H1 (cell line): Measurements from ENCODE around the gene NMB. TPM values are rescaled to one million over a fixed set of nuclear protein-coding genes. Genes with fewer than 3 reads are reported as not detected.
A peak's percentile ranks its signal among the peaks of the same experiment; 100 is the strongest.

Experiments
- CTCF ChIA-PET: fragments of 300-600 bp; sonication (Branson Sonifier 250); formaldehyde crosslinking; loops from one replicate; lab custom pipeline; 2021; ENCODE audit not compliant: partially characterized antibody; lab: Charles Lee
- POLR2A ChIA-PET: fragments of 300-600 bp; sonication (Branson Sonifier 250); formaldehyde crosslinking; loops from one replicate; lab custom pipeline; 2021; ENCODE audit warnings: inconsistent platforms; ENCODE audit not compliant: partially characterized antibody; lab: Charles Lee
- DNase-seq, 2 experiments: peaks; one replicate each; pipeline versions ENCODE4 v3.0.0 to v3.0.0-alpha.2; 2010 to 2022; ENCODE audit warnings: low spot score in 2 of 2, low read depth in 1 of 2, mixed read lengths in 1 of 2
- FAIRE-seq: peaks from 2 replicates; lab custom pipeline; 2011; peaks lifted over from hg19 to GRCh38; lab: Jason Lieb, UNC
- H2AFZ ChIP-seq: 2 replicates; pipeline ENCODE4 v1.8.1; 2012; ENCODE audit warnings: low read length, inconsistent platforms
- H2AK5ac ChIP-seq: 2 replicates; pipeline ENCODE4 v1.6.1; 2013; ENCODE audit warnings: low read depth, low read length
- H2BK120ac ChIP-seq: replicated peaks from 2 replicates; pipeline ENCODE3; 2013; ENCODE audit warnings: low read depth, low read length, inconsistent platforms
- H2BK12ac ChIP-seq: 2 replicates; pipeline ENCODE4 v1.6.1; 2013; ENCODE audit warnings: low read depth, low read length
- H2BK15ac ChIP-seq: 2 replicates; pipeline ENCODE4 v1.6.1; 2013; ENCODE audit warnings: low read length
- H2BK20ac ChIP-seq: 2 replicates; pipeline ENCODE4 v1.6.1; 2013; ENCODE audit warnings: low read length
- H2BK5ac ChIP-seq: 2 replicates; pipeline ENCODE4 v1.6.1; 2013; ENCODE audit warnings: low read depth, low read length
- H3K14ac ChIP-seq: 2 replicates; pipeline ENCODE4 v1.6.1; 2013; ENCODE audit warnings: inconsistent platforms; ENCODE audit not compliant: insufficient read length
- H3K18ac ChIP-seq: 2 replicates; pipeline ENCODE4 v1.6.1; 2013; ENCODE audit warnings: low read length; ENCODE audit errors: extremely low read depth
- H3K23ac ChIP-seq: 2 replicates; pipeline ENCODE4 v1.6.1; 2013; ENCODE audit warnings: inconsistent platforms; ENCODE audit not compliant: insufficient read length
- H3K23me2 ChIP-seq: 2 replicates; pipeline ENCODE4 v1.6.1; 2013; ENCODE audit warnings: low read depth, low read length
- H3K27ac ChIP-seq: 2 replicates; pipeline ENCODE4 v1.6.1; 2011; ENCODE audit warnings: low read depth, low read length, inconsistent platforms
- H3K27me3 ChIP-seq, 4 experiments: replicated peaks in 1 of 4; 1 replicate in 1 of 4; 2 replicates in 3 of 4; pipeline versions ENCODE4 v1.6.1 to v1.8.1; 2011 to 2013; ENCODE audit warnings: low read length in 3 of 4, mild to moderate bottlenecking in 3 of 4, inconsistent platforms in 2 of 4, mixed read lengths in 2 of 4, moderate library complexity in 1 of 4; ENCODE audit not compliant: control insufficient read depth in 3 of 4, insufficient read depth in 3 of 4; ENCODE audit errors: extremely low read depth in 1 of 4
- H3K36me3 ChIP-seq, 4 experiments: 2 replicates each; pipeline versions ENCODE4 v1.6.1 to v1.8.1; 2011 to 2013; ENCODE audit warnings: mild to moderate bottlenecking in 4 of 4, low read length in 3 of 4, moderate library complexity in 2 of 4, control low read depth in 1 of 4, inconsistent platforms in 1 of 4; ENCODE audit not compliant: insufficient read depth in 4 of 4, control insufficient read depth in 2 of 4
- H3K4ac ChIP-seq: replicated peaks from 2 replicates; pipeline ENCODE3; 2013; ENCODE audit warnings: low read length, low read depth, mixed read lengths, inconsistent platforms; ENCODE audit not compliant: insufficient read length
- H3K4me1 ChIP-seq, 4 experiments: replicated peaks in 1 of 4; 1 replicate in 1 of 4; 2 replicates in 3 of 4; pipeline versions ENCODE4 v1.6.1 to v1.8.1; 2011 to 2013; ENCODE audit warnings: low read length in 3 of 4, inconsistent platforms in 2 of 4, mixed read lengths in 1 of 4; ENCODE audit not compliant: insufficient read depth in 4 of 4, control insufficient read depth in 3 of 4
- H3K4me2 ChIP-seq, 2 experiments: 2 replicates each; pipeline versions ENCODE4 v1.6.1 to v1.8.1; 2011 to 2013; ENCODE audit warnings: low read depth in 2 of 2, low read length in 2 of 2, control low read depth in 1 of 2, inconsistent platforms in 1 of 2, mild to moderate bottlenecking in 1 of 2; ENCODE audit not compliant: insufficient read depth in 1 of 2
- H3K4me3 ChIP-seq, 4 experiments: fragments of 200-600, 300-600 bp in 1 of 4; sonication (generic), shearing (Covaris generic), sonication (Bioruptor Twin) in 1 of 4; 2 replicates each; pipeline versions ENCODE4 v1.5.1 to v1.8.1; 2011 to 2016; ENCODE audit warnings: low read length in 4 of 4, low read depth in 3 of 4, control low read depth in 2 of 4, inconsistent platforms in 2 of 4, mild to moderate bottlenecking in 2 of 4, mixed read lengths in 1 of 4, moderate library complexity in 1 of 4; ENCODE audit not compliant: insufficient read depth in 2 of 4; ENCODE audit errors: extremely low read depth in 1 of 4
- H3K56ac ChIP-seq: replicated peaks from 2 replicates; pipeline ENCODE3; 2013; ENCODE audit warnings: low read depth, mild to moderate bottlenecking, mixed read lengths, low read length, inconsistent platforms; ENCODE audit not compliant: insufficient read length
- H3K79me1 ChIP-seq: 2 replicates; pipeline ENCODE4 v1.6.1; 2013; ENCODE audit warnings: low read depth, low read length, control low read depth
- H3K79me2 ChIP-seq, 2 experiments: 2 replicates each; pipeline versions ENCODE4 v1.6.1 to v1.8.1; 2012 to 2013; ENCODE audit warnings: low read length in 2 of 2, mild to moderate bottlenecking in 2 of 2, inconsistent platforms in 1 of 2; ENCODE audit not compliant: insufficient read depth in 2 of 2, control insufficient read depth in 1 of 2
- H3K9ac ChIP-seq, 4 experiments: replicated peaks in 1 of 4; 1 replicate in 1 of 4; 2 replicates in 3 of 4; pipeline versions ENCODE4 v1.6.1 to v1.8.1; 2011 to 2013; ENCODE audit warnings: low read depth in 3 of 4, low read length in 3 of 4, control low read depth in 2 of 4, mild to moderate bottlenecking in 2 of 4, moderate library complexity in 2 of 4, inconsistent platforms in 1 of 4; ENCODE audit errors: extremely low read depth in 1 of 4
- H3K9me3 ChIP-seq, 2 experiments: 2 replicates each; pipeline versions ENCODE4 v1.6.1 to v1.8.1; 2012 to 2013; ENCODE audit warnings: mild to moderate bottlenecking in 2 of 2, moderate library complexity in 2 of 2, control low read depth in 1 of 2, inconsistent platforms in 1 of 2, low read depth in 1 of 2, low read length in 1 of 2, mixed read lengths in 1 of 2; ENCODE audit not compliant: insufficient read depth in 2 of 2
- H4K20me1 ChIP-seq, 2 experiments: replicated peaks in 1 of 2; 2 replicates each; pipeline versions ENCODE3 to v1.8.1; 2011 to 2013; ENCODE audit warnings: inconsistent platforms in 2 of 2, low read length in 2 of 2, mild to moderate bottlenecking in 1 of 2; ENCODE audit not compliant: insufficient read depth in 2 of 2, control insufficient read depth in 1 of 2
- H4K5ac ChIP-seq: 2 replicates; pipeline ENCODE4 v1.6.1; 2013; ENCODE audit warnings: low read length, low read depth, mixed read lengths, inconsistent platforms; ENCODE audit not compliant: insufficient read length
- H4K8ac ChIP-seq: 2 replicates; pipeline ENCODE4 v1.8.0; 2013; ENCODE audit warnings: mild to moderate bottlenecking, moderate library complexity, low read length, inconsistent platforms; ENCODE audit not compliant: insufficient read depth; ENCODE audit errors: extremely low read depth
- H4K91ac ChIP-seq: replicated peaks from 2 replicates; pipeline ENCODE3; 2013; ENCODE audit warnings: low read length, mixed read lengths, inconsistent platforms; ENCODE audit not compliant: insufficient read length
- POLR2A ChIP-seq, 2 experiments: IDR thresholded peaks; 1 replicate in 1 of 2; 2 replicates in 1 of 2; pipeline ENCODE4 v1.6.1; 2011; ENCODE audit warnings: low read depth in 2 of 2, low read length in 2 of 2, mild to moderate bottlenecking in 2 of 2; ENCODE audit errors: control extremely low read depth in 1 of 2
- TAF1 ChIP-seq: IDR thresholded peaks from 2 replicates; pipeline ENCODE4 v1.6.1; 2011; ENCODE audit warnings: mild to moderate bottlenecking, low read depth, low read length
- WGBS, 2 experiments: shearing (Covaris generic) in 1 of 2; methylation state at CpG; one replicate each; pipeline versions ENCODE4 v1.1.6 to v1.1.7; 2013 to 2015; ENCODE audit warnings: low lambda C conversion rate in 2 of 2, mixed read lengths in 2 of 2, inconsistent platforms in 1 of 2, low coverage in 1 of 2, missing lambda C conversion rate in 1 of 2; ENCODE audit not compliant: insufficient replicate concordance in 2 of 2, insufficient coverage in 1 of 2, insufficient read length in 1 of 2; ENCODE audit errors: extremely low coverage in 1 of 2, missing lambda C conversion rate in 1 of 2; 5-methylcytosine and 5-hydroxymethylcytosine counted together
- polyA plus RNA-seq, 7 experiments: library from polyadenylated mRNA; depleted of rRNA in 3 of 7; stranded (reverse) in 5 of 7; unstranded in 2 of 7; fragments of >200 nt in 5 of 7; fragments of 200-250 nt in 2 of 7; gene quantifications; 1 replicate in 5 of 7; 2 replicates in 1 of 7; 4 replicates in 1 of 7; pipeline versions ENCODE4 v1.2.1 to v1.2.3, GENCODE V29; 2011 to 2013; ENCODE audit warnings: missing spikeins in 2 of 7, mixed read lengths in 2 of 7
- total RNA-seq: library from RNA; stranded (reverse); fragmentation: NEBNext Ultra II Directional; extraction: Animal tissue kit (Norgen Biotek cat#: 25700); gene quantifications from 2 replicates; pipeline ENCODE4 v1.2.1, GENCODE V29; 2021

The NMB gene
- total and polyA plus RNA-seq, 2 of the 8 experiments (the other 6 are each of a cell fraction or from before 2014, with no cell fraction given) = 9.3 to 13.6 TPM

- Histone ChIP-seq H4K91ac (no peak overlapping the region), H2AK5ac (no peak overlapping the region), H3K4me3 (no peak overlapping the region), H2BK20ac (no peak overlapping the region), H3K9ac (no peak overlapping the region), H3K56ac (no peak overlapping the region), H2BK5ac (no peak overlapping the region), H2BK15ac (no peak overlapping the region), H3K4ac (no peak overlapping the region), H4K8ac (no peak overlapping the region), H3K27me3 (peaks cover 0 to 13% (median 9%) of the 10 kb centered on the region in 4 experiments; a peak in 5 of 7 replicates), H2AFZ (no peak overlapping the region), H3K36me3 (peaks cover 0 to 3% (median 0%) of the 10 kb centered on the region in 4 experiments; a peak in 1 of 8 replicates), H2BK12ac (no peak overlapping the region), H3K4me1 (peaks cover 0 to 14% (median 13%) of the 10 kb centered on the region in 4 experiments; a peak in 6 of 7 replicates), H3K18ac (no peak overlapping the region), H4K20me1 (peaks cover 0 to 2% of the 10 kb centered on the region in 2 experiments), H2BK120ac (no peak overlapping the region), H3K79me2 (no peaks in the 10 kb centered on the region), H3K23me2 (peaks cover 5% of the 10 kb centered on the region; the same call in 1 of the 2 replicates), H4K5ac (no peak overlapping the region), H3K14ac (no peak overlapping the region), H3K27ac (no peak overlapping the region), H3K9me3 (no peaks in the 10 kb centered on the region), H3K4me2 (no peak overlapping the region), H3K23ac (no peak overlapping the region), H3K79me1 (0 out of 2 replicates have a peak, but pooled peaks cover 2% of the 10 kb centered on the region)
- CTCF ChIA-PET = interaction anchor here (0.6 to 10.6 kb wide), 17 partner anchors 17 to 1864 kb away, joined by 3 to 86 read pairs (median 4); partner anchors contain the start of gene SEC11A
- 89% methylated on average over 4 of the region's 4 CpGs; no CpG with 5 or more reads in 1 of the 2 experiments for WGBS, 2 experiments
- POLR2A ChIA-PET = interaction anchor here (0.7 to 2.0 kb wide), 3 partner anchors 55 to 113 kb away, joined by 3 to 10 read pairs (median 4); partner anchors contain the start of genes SEC11A and ZSCAN2
- no peak for DNase-seq
- FAIRE-seq = no peak
- TF ChIP-seq POLR2A (IDR thresholded peaks at IDR 0.05; ENCODE audit: control extremely low read depth in 1 of 2, low read depth in 2 of 2, low read length in 2 of 2) (peak in 1 of 2 experiments; percentile 7; a peak in 1 of 3 replicates), TAF1 (no peak)
Measured at GRCh38 chr15:84659904-84660781, 2.1 kb upstream of the NMB start.
